Stimulated activated memory B cell treated with anti-CD40 and anti-IgM and Interleukin-4, amounts not matched to agents 10 μg/mL and 1 μg/mL and 100 μg/mL, for 72 hours (primary cell): ENCODE results near the gene SSH2.
A peak's percentile ranks its signal among the peaks of the same experiment; 100 is the strongest.

ENCODE experiments used
- ATAC-seq: fragments of 150-1000 bp; cut with Tn5 transposase; 2 replicates; pipeline ENCODE4 v1.10.0; 2021
- H3K27ac Mint-ChIP-seq: one replicate; pipeline ENCODE4 v1.8.0; 2022; ENCODE audit warnings: mild to moderate bottlenecking, mixed read lengths
- H3K27me3 Mint-ChIP-seq: one replicate; pipeline ENCODE4 v1.8.0; 2022; ENCODE audit warnings: mixed read lengths
- H3K36me3 Mint-ChIP-seq: one replicate; pipeline ENCODE4 v1.8.0; 2022; ENCODE audit warnings: mixed read lengths
- H3K4me1 Mint-ChIP-seq: one replicate; pipeline ENCODE4 v1.8.0; 2022; ENCODE audit warnings: mixed read lengths
- H3K4me3 Mint-ChIP-seq: one replicate; pipeline ENCODE4 v1.8.0; 2022; ENCODE audit warnings: mild to moderate bottlenecking, moderate library complexity, mixed read lengths
- H3K9me3 Mint-ChIP-seq: one replicate; pipeline ENCODE4 v1.8.0; 2022; ENCODE audit warnings: mixed read lengths

SSH2 gene

GRCh38 chr17:29588562-29589411 is 341.2 kb downstream of the SSH2 start:
- ATAC-seq = peak; percentile 39
- Mint-ChIP-seq H3K36me3 (no peaks in the 10 kb centered on the region), H3K27me3 (no peaks in the 10 kb centered on the region), H3K4me3 (peak overlapping the region; percentile 91), H3K4me1 (peaks cover 83% of the 10 kb centered on the region), H3K27ac (peak overlapping the region; percentile 75), H3K9me3 (no peaks in the 10 kb centered on the region)

- Mint-ChIP-seq H3K27ac (peak overlapping the region; percentile 75), H3K36me3 (peaks cover 2% of the 10 kb centered on the region), H3K4me3 (peak overlapping the region; percentile 91), H3K4me1 (peaks cover 85% of the 10 kb centered on the region), H3K9me3 (no peaks in the 10 kb centered on the region), H3K27me3 (no peaks in the 10 kb centered on the region)
- ATAC-seq = no peak
Observed at GRCh38 chr17:29588017-29588561, 341.9 kb downstream of the SSH2 start.

- no peak for ATAC-seq
Observed at GRCh38 chr17:29587591-29587990, 342.4 kb downstream of the SSH2 start.

GRCh38 chr17:29586676-29587469 is 343.2 kb downstream of the SSH2 start:
- no peaks in the 10 kb centered on the region for H3K27me3 Mint-ChIP-seq
- peaks cover 73% of the 10 kb centered on the region for H3K4me1 Mint-ChIP-seq
- no peaks in the 10 kb centered on the region for H3K9me3 Mint-ChIP-seq
- peak overlapping the region; percentile 75 for H3K27ac Mint-ChIP-seq
- ATAC-seq = no peak
- H3K36me3 Mint-ChIP-seq = peaks cover 14% of the 10 kb centered on the region
- no peak overlapping the region for H3K4me3 Mint-ChIP-seq

More at GRCh38 chr17:29587591-29587990, 342.4 kb downstream of the SSH2 start:
- no peaks in the 10 kb centered on the region for H3K9me3 Mint-ChIP-seq
- H3K4me3 Mint-ChIP-seq = peak overlapping the region; percentile 91
- H3K27me3 Mint-ChIP-seq = no peaks in the 10 kb centered on the region
- peaks cover 7% of the 10 kb centered on the region for H3K36me3 Mint-ChIP-seq
- H3K4me1 Mint-ChIP-seq = peaks cover 80% of the 10 kb centered on the region
- peak overlapping the region; percentile 75 for H3K27ac Mint-ChIP-seq

- Mint-ChIP-seq H3K27ac (peak overlapping the region; percentile 65), H3K9me3 (no peaks in the 10 kb centered on the region), H3K4me1 (peaks cover 66% of the 10 kb centered on the region), H3K27me3 (no peaks in the 10 kb centered on the region), H3K36me3 (peaks cover 30% of the 10 kb centered on the region), H3K4me3 (no peak overlapping the region)
- ATAC-seq = no peak
Observed at GRCh38 chr17:29585080-29585751, 344.8 kb downstream of the SSH2 start.

- Mint-ChIP-seq H3K36me3 (peaks cover 37% of the 10 kb centered on the region), H3K9me3 (no peaks in the 10 kb centered on the region), H3K4me1 (peaks cover 62% of the 10 kb centered on the region)
Observed at GRCh38 chr17:29584452-29585079, 345.5 kb downstream of the SSH2 start.

GRCh38 chr17:29583324-29584248 is 346.4 kb downstream of the SSH2 start:
- Mint-ChIP-seq H3K36me3 (peaks cover 43% of the 10 kb centered on the region), H3K9me3 (no peaks in the 10 kb centered on the region), H3K4me1 (peaks cover 60% of the 10 kb centered on the region), H3K4me3 (no peak overlapping the region), H3K27ac (peak overlapping the region; percentile 65), H3K27me3 (no peaks in the 10 kb centered on the region)
- no peak for ATAC-seq

More at GRCh38 chr17:29584452-29585079, 345.5 kb downstream of the SSH2 start:
- H3K27me3 Mint-ChIP-seq = no peaks in the 10 kb centered on the region
- no peak for ATAC-seq
- H3K27ac Mint-ChIP-seq = peak overlapping the region; percentile 65
- no peak overlapping the region for H3K4me3 Mint-ChIP-seq

- Mint-ChIP-seq H3K27ac (no peak overlapping the region), H3K27me3 (no peaks in the 10 kb centered on the region), H3K9me3 (no peaks in the 10 kb centered on the region), H3K4me1 (peaks cover 52% of the 10 kb centered on the region), H3K36me3 (peaks cover 50% of the 10 kb centered on the region), H3K4me3 (no peak overlapping the region)
- no peak for ATAC-seq
Observed at GRCh38 chr17:29582772-29583171, 347.3 kb downstream of the SSH2 start.

- H3K36me3 Mint-ChIP-seq = peaks cover 54% of the 10 kb centered on the region
- no peak overlapping the region for H3K27ac Mint-ChIP-seq
- H3K27me3 Mint-ChIP-seq = no peaks in the 10 kb centered on the region
- peaks cover 47% of the 10 kb centered on the region for H3K4me1 Mint-ChIP-seq
- ATAC-seq = no peak
- no peaks in the 10 kb centered on the region for H3K9me3 Mint-ChIP-seq
- H3K4me3 Mint-ChIP-seq = no peak overlapping the region
Observed at GRCh38 chr17:29582254-29582765, 347.7 kb downstream of the SSH2 start.

GRCh38 chr17:29581583-29582253 is 348.3 kb downstream of the SSH2 start:
- Mint-ChIP-seq H3K4me3 (no peak overlapping the region), H3K36me3 (peaks cover 54% of the 10 kb centered on the region), H3K27me3 (no peaks in the 10 kb centered on the region), H3K4me1 (peaks cover 41% of the 10 kb centered on the region), H3K27ac (no peak overlapping the region), H3K9me3 (no peaks in the 10 kb centered on the region)
- no peak for ATAC-seq

- peak; percentile 96 for ATAC-seq
- H3K4me1 Mint-ChIP-seq = peaks cover 35% of the 10 kb centered on the region
- H3K4me3 Mint-ChIP-seq = no peak overlapping the region
- H3K9me3 Mint-ChIP-seq = no peaks in the 10 kb centered on the region
- peaks cover 69% of the 10 kb centered on the region for H3K36me3 Mint-ChIP-seq
- peak overlapping the region; percentile 42 for H3K27ac Mint-ChIP-seq
- H3K27me3 Mint-ChIP-seq = no peaks in the 10 kb centered on the region
Observed at GRCh38 chr17:29579866-29580771, 349.9 kb downstream of the SSH2 start.

GRCh38 chr17:29578626-29579485 is 351.2 kb downstream of the SSH2 start:
- H3K27ac Mint-ChIP-seq = no peak overlapping the region
- no peaks in the 10 kb centered on the region for H3K9me3 Mint-ChIP-seq
- peaks cover 31% of the 10 kb centered on the region for H3K4me1 Mint-ChIP-seq
- ATAC-seq = no peak
- H3K4me3 Mint-ChIP-seq = no peak overlapping the region
- H3K27me3 Mint-ChIP-seq = no peaks in the 10 kb centered on the region
- H3K36me3 Mint-ChIP-seq = peaks cover 80% of the 10 kb centered on the region
